Smooth muscle cell of the brain vasculature (primary cell): Measurements from ENCODE around the gene ZBTB46.
"Not testable (repeated sequence)": the region's sequence is repeated elsewhere in the genome, so short reads cannot be mapped to it uniquely, and the experiment has no call there.

Source experiments
- DNase-seq: peaks from one replicate; pipeline ENCODE4 v3.0.0-alpha.2; 2012; ENCODE audit warnings: low read depth, low spot score

Gene ZBTB46

GRCh38 chr20:63735859-63736718, 95.0 kb downstream of the ZBTB46 start, which contains the start of gene LIME1:
Gene LIME1, plus strand, starts transcription at chr20:63736664. Its CDS starts 886 bp downstream, at chr20:63737550.
- DNase-seq: no peak

- DNase-seq: no peak
Measured at GRCh38 chr20:63734946-63735858, 95.9 kb downstream of the ZBTB46 start.

- no peak for DNase-seq
Measured at GRCh38 chr20:63734111-63734945, 96.7 kb downstream of the ZBTB46 start.

- DNase-seq: no peak
Measured at GRCh38 chr20:63733579-63734081, 97.4 kb downstream of the ZBTB46 start.

- no peak for DNase-seq
Measured at GRCh38 chr20:63733117-63733516, 97.9 kb downstream of the ZBTB46 start.

GRCh38 chr20:63732118-63733095, 98.7 kb downstream of the ZBTB46 start:
- DNase-seq: no peak

GRCh38 chr20:63731410-63731809, 99.7 kb downstream of the ZBTB46 start:
- no peak for DNase-seq

- not testable (repeated sequence) for DNase-seq
Measured at GRCh38 chr20:63730189-63730733, 100.8 kb downstream of the ZBTB46 start.

GRCh38 chr20:63722967-63723622, 108.0 kb downstream of the ZBTB46 start:
- DNase-seq: not testable (repeated sequence)

- DNase-seq: no peak
Measured at GRCh38 chr20:63718996-63719395, 112.1 kb downstream of the ZBTB46 start.

GRCh38 chr20:63714858-63715257, 116.2 kb downstream of the ZBTB46 start:
- DNase-seq: no peak

- no peak for DNase-seq
Measured at GRCh38 chr20:63712191-63712590, 118.9 kb downstream of the ZBTB46 start.

- DNase-seq: no peak
Measured at GRCh38 chr20:63711085-63711645, 119.9 kb downstream of the ZBTB46 start.

- no peak for DNase-seq
Measured at GRCh38 chr20:63709149-63709527, 121.9 kb downstream of the ZBTB46 start.

- DNase-seq: no peak
Measured at GRCh38 chr20:63708301-63709148, 122.5 kb downstream of the ZBTB46 start.

- no peak for DNase-seq
Measured at GRCh38 chr20:63707558-63708300, 123.3 kb downstream of the ZBTB46 start, which contains the start of the genes ARFRP1 and ZGPAT. Gene ARFRP1, minus strand, starts transcription at chr20:63707976. Its CDS starts 885 bp downstream, at chr20:63707091. Gene ZGPAT, plus strand, starts transcription at chr20:63708039. Its CDS starts 542 bp downstream, at chr20:63708581.
